ENCODE measurements around the gene CBFA2T3. TPM values are rescaled to one million over a fixed set of nuclear protein-coding genes. Genes with fewer than 3 reads are reported as not detected.

The CBFA2T3 gene
- total and polyA plus RNA-seq, 9 donors, result 0.53 to 2.8 (median 1.2) TPM; not detected in 1

DNA sequence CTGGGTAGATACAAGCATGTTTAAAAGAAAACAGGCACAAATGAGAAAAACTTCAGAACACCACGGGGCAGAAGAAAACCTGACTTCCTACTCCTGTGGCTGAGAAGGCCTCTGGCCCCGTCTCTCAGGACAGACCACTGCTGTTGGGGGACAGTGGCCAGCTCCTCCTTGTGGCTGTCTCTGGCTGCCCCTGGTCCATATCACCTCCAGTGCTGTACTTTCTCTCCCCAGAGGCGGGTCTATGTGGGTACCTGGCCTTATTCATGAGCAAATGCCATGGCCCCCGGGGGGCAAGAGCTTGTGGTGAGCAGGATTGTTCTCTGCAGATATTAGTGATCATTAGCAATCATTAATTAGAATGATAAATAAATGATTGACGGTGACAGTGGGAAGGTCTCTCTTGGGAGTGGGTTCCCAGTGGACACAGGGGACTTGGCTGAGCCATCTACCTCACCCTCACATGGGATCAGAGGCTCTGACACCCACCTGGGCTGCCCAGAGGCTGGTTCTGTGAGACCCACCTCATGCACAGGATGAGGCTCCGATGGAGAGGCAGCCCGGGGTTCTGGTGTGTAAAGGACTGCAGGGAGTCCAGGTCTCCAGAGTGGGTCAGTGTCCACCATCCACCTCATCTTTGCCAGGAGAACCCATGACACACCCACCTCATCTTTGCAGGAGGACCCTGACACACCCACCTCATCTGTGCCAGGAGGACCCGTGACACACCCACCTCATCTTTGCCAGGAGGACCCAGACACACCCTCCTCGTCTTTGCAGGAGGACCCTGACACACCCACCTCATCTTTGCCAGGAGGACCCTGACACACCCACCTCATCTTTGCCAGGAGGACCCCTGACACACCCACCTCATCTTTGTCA lies 30.6 kb upstream of the CBFA2T3 start:
- no peaks in the 10 kb centered on the region for H3K27me3 ChIP-seq
- no peaks in the 10 kb centered on the region for H3K9me3 ChIP-seq
- no peaks in the 10 kb centered on the region for H3K36me3 ChIP-seq
- no peak for TF ChIP-seq EP300 (IDR thresholded peaks at IDR 0.05)
- TF ChIP-seq POLR2A (IDR thresholded peaks at IDR 0.05), result no peak
- TF ChIP-seq CTCF (IDR thresholded peaks at IDR 0.05), result no peak
- DNase-seq, result no peak
- H3K4me3 ChIP-seq, result no peak overlapping the region
- WGBS, 3 donors, result 46 to 59% (median 52%) methylated on average over 9 of the region's 9 CpGs
- no peak overlapping the region for H3K27ac ChIP-seq
- intact Hi-C loops (cut with DNase I), result no loop called here
- peaks cover 8% of the 10 kb centered on the region for H3K4me1 ChIP-seq (ENCODE audit: insufficient read depth)

DNA sequence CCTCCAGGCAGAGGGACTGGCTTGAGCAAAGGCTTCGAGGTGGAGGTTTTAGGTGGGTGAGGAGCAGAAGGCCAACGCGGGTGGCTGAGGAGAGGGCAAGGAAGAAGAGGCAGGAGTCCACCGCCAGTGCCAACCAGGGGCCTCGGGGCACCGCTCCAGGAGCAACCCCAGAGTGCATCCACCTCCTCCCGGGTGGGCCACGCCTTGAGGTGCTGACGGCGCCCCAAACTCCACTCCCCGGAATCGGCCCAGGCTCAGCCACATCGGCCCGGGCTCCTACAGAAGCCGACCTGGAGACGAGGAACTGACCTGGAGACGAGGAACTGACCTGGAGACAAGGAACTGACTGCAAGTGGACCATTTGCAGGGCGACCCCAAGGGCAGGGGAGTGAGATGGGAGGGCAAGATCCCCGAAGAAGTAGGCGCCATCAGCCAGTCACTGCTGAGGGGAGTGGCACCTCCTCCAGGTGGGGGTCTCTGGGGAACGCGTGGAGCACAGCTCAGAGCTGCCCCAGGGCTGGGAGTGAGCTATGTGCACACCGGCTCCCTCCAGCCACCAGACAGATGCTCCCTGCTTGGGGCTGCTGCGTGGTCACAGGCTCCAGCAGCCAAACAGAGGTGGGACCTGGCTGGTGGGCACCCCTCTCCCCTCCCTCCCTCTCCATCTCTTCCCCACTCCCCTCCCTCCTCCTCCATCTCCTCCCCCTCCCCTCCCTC lies 29.2 kb upstream of the CBFA2T3 start:
- TF ChIP-seq EP300 (IDR thresholded peaks at IDR 0.05) (no peak), CTCF (IDR thresholded peaks at IDR 0.05) (no peak), POLR2A (IDR thresholded peaks at IDR 0.05) (no peak)
- Histone ChIP-seq H3K4me3 (no peak overlapping the region), H3K4me1 (ENCODE audit: insufficient read depth) (peaks cover 8% of the 10 kb centered on the region), H3K27me3 (no peaks in the 10 kb centered on the region), H3K36me3 (no peaks in the 10 kb centered on the region), H3K27ac (no peak overlapping the region), H3K9me3 (peaks cover 0 to 3% of the 10 kb centered on the region in 2 donors)
- 64 to 69% (median 66%) methylated on average over 24 of the region's 24 CpGs for WGBS, 3 donors
- DNase-seq, result no peak
- intact Hi-C loops (cut with DNase I), result no loop called here

DNA sequence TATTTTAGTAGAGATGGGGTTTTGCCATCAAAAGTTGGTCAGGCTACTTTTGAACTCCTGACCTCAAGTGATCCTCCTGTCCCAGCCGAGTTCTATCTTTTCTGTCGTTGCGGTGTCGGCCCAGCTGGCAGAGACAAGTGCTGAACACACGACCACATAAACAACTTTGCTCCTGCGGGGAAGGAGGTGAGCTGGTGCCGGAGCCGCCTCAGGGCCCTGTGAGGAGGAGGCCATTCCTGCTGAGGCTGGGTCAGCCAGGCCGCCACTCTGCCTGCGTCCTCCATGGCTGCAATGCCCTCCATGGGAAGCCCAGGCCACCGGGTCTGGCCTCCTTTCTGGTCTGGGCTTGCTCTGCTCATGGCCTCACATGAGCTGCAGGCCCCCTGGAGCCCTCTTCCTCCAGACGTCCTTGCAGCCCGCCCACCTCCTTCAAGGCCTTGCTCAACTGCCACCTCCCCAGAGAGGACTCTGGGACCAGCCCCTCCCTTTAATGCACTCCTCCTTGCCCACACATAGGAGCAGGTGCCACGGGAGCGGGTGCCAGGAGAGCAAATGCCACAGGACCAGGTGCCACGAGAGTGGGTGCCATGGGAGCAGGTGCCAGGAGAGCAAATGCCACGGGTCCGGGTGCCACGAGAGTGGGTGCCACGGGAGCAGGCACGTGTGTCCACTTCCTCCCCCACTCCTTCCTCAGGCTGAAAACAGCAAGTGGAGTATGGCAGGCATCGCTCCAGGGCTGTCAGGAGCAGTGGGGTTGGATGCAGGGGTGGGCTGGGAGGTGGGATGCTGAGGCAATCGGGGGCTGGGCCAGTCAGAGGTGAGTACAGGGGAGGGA lies 28.4 kb upstream of the CBFA2T3 start:
- peaks cover 8% of the 10 kb centered on the region for H3K4me1 ChIP-seq (ENCODE audit: insufficient read depth)
- peaks cover 0 to 11% of the 10 kb centered on the region in 2 donors for H3K9me3 ChIP-seq
- WGBS, 3 donors, result 74 to 82% (median 78%) methylated on average over 23 of the region's 23 CpGs
- H3K36me3 ChIP-seq, result no peaks in the 10 kb centered on the region
- H3K27me3 ChIP-seq, result no peaks in the 10 kb centered on the region
- H3K27ac ChIP-seq, result no peak overlapping the region
- DNase-seq, result no peak
- intact Hi-C loops (cut with DNase I), result no loop called here
- TF ChIP-seq POLR2A (IDR thresholded peaks at IDR 0.05) (no peak), EP300 (IDR thresholded peaks at IDR 0.05) (no peak), CTCF (IDR thresholded peaks at IDR 0.05) (no peak)
- H3K4me3 ChIP-seq, result no peak overlapping the region

DNA sequence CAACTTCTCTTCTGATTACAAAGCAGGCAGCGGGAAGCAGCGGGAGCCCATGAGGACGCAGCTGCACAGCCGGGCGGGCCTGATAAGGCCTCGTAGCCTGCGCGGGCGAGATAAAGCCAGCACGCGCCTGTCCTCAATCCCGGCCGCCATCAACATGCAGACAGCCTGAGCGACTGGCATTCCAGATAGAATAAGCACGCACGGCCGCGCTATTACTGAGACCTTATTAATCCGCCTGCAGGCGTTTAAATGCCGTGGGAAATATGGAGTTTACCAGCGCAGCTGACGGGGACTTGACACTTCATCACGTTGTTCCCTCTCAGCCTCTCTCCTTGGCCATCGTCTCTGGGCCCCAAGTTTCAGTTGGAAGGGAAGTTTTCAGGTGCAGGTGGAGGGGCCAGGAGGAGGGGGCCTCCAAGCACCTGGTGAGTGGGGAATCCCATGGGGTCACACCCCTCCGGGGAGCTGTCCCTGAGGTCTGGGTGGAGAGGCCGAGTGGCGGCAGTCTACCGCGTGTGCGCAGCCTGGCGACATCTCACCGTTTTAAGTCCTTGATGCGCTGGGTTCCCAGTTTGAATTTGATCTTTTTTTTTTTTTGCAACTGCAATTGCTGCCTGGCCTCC lies 27.3 kb upstream of the CBFA2T3 start:
- intact Hi-C loops (cut with DNase I), result no loop called here
- H3K9me3 ChIP-seq, result peaks cover 0 to 13% of the 10 kb centered on the region in 2 donors
- TF ChIP-seq CTCF (IDR thresholded peaks at IDR 0.05), result no peak
- no peak for TF ChIP-seq EP300 (IDR thresholded peaks at IDR 0.05)
- TF ChIP-seq POLR2A (IDR thresholded peaks at IDR 0.05), result no peak
- no peak overlapping the region for H3K27ac ChIP-seq
- 20 to 27% (median 23%) methylated on average over 34 of the region's 34 CpGs for WGBS, 3 donors
- H3K27me3 ChIP-seq, result no peaks in the 10 kb centered on the region
- H3K36me3 ChIP-seq, result no peaks in the 10 kb centered on the region
- no peak overlapping the region for H3K4me3 ChIP-seq
- H3K4me1 ChIP-seq (ENCODE audit: insufficient read depth), result peaks cover 8% of the 10 kb centered on the region
- DNase-seq, result peak in 1 of 5 donors; percentile 54
